HepG2 (cell line): ENCODE results near the gene RNF114. TPM values are rescaled to one million over a fixed set of nuclear protein-coding genes. Genes with fewer than 3 reads are reported as not detected.

Experiments used
- ARID3A ChIP-seq: IDR thresholded peaks from 2 replicates; pipeline ENCODE4 v1.6.1; 2012; ENCODE audit warnings: low read depth, low read length, improper control_type of control experiment
- ETV5 ChIP-seq: IDR thresholded peaks from 2 replicates; pipeline ENCODE4 v1.6.1; 2018; ENCODE audit warnings: missing biosample characterization, missing genetic modification reagents, inconsistent platforms, borderline replicate concordance
- GZF1 ChIP-seq: sonication (generic); formaldehyde crosslinking; IDR thresholded peaks from 2 replicates; pipeline ENCODE4 v1.5.1; 2020; ENCODE audit warnings: mild to moderate bottlenecking, missing genetic modification reagents
- IKZF5 ChIP-seq: IDR thresholded peaks from 2 replicates; pipeline ENCODE4 v1.6.1; 2018; ENCODE audit warnings: missing genetic modification reagents, mild to moderate bottlenecking, missing compliant biosample characterization
- KLF13 ChIP-seq: sonication (generic); formaldehyde crosslinking; IDR thresholded peaks from 2 replicates; pipeline ENCODE4 v1.4.0; 2020; ENCODE audit warnings: mild to moderate bottlenecking, missing genetic modification reagents
- MBNL3 ChIP-seq: fragments of 250-450 bp; sonication (Bioruptor Pico); conservative IDR thresholded peaks from 2 replicates; pipeline ENCODE4 v1.8.0; 2022; ENCODE audit warnings: mild to moderate bottlenecking, inconsistent platforms
- NFAT5 ChIP-seq: sonication (generic); formaldehyde crosslinking; IDR thresholded peaks from 2 replicates; pipeline ENCODE4 v1.4.0; 2020; ENCODE audit warnings: missing genetic modification reagents
- SATB2 ChIP-seq: sonication (generic); formaldehyde crosslinking; IDR thresholded peaks from 2 replicates; pipeline ENCODE4 v1.5.0; 2020; ENCODE audit warnings: missing genetic modification reagents
- U2AF1 ChIP-seq: fragments of 200-400 bp; formaldehyde crosslinking; optimal IDR thresholded peaks from 2 replicates; pipeline ENCODE3; 2017; ENCODE audit warnings: mild to moderate bottlenecking, low read depth, low read length
- ZNF230 ChIP-seq: sonication (generic); formaldehyde crosslinking; IDR thresholded peaks from 2 replicates; pipeline ENCODE4 v1.4.0; 2020; ENCODE audit warnings: mild to moderate bottlenecking, missing genetic modification reagents
- ZNF331 ChIP-seq: sonication (generic); formaldehyde crosslinking; IDR thresholded peaks from 2 replicates; pipeline ENCODE4 v1.4.0; 2020; ENCODE audit warnings: missing genetic modification reagents
- ZNF460 ChIP-seq: sonication (generic); formaldehyde crosslinking; IDR thresholded peaks from 2 replicates; pipeline ENCODE4 v1.5.1; 2020; ENCODE audit warnings: missing genetic modification reagents, mild to moderate bottlenecking, borderline replicate concordance
- ZNF484 ChIP-seq: sonication (generic); formaldehyde crosslinking; IDR thresholded peaks from 2 replicates; pipeline ENCODE4 v1.5.1; 2020; ENCODE audit warnings: mild to moderate bottlenecking, low read depth, missing genetic modification reagents, borderline replicate concordance
- ZNF629 ChIP-seq: sonication (generic); formaldehyde crosslinking; conservative IDR thresholded peaks from 2 replicates; pipeline ENCODE4 v1.5.0; 2020; ENCODE audit warnings: missing genetic modification reagents
- ZNF737 ChIP-seq: sonication (generic); formaldehyde crosslinking; IDR thresholded peaks from 2 replicates; pipeline ENCODE4 v1.5.0; 2020; ENCODE audit warnings: missing genetic modification reagents, mild to moderate bottlenecking, borderline replicate concordance
- ZUFSP ChIP-seq: sonication (generic); formaldehyde crosslinking; IDR thresholded peaks from 2 replicates; pipeline ENCODE4 v1.9.0; 2021; ENCODE audit warnings: missing genetic modification reagents, mild to moderate bottlenecking, borderline replicate concordance
- polyA plus RNA-seq, 8 experiments: library from polyadenylated mRNA; depleted of rRNA in 3 of 8; stranded (reverse) in 7 of 8; unstranded in 1 of 8; fragments of >200 nt; fragmentation: Illumina TruSeq in 4 of 8; extraction: Trizol in 4 of 8; gene quantifications; 2 replicates each; pipeline versions ENCODE4 v1.2.1 to v1.2.3, GENCODE V29; 2011 to 2016; ENCODE audit warnings: low read depth in 4 of 8, missing spikeins in 1 of 8, mixed read lengths in 1 of 8; ENCODE audit not compliant: insufficient read depth in 1 of 8
- total RNA-seq, 5 experiments: library from RNA; depleted of rRNA; stranded (reverse); fragments of >200 nt; fragmentation: Illumina TruSeq; extraction: Trizol; gene quantifications; 2 replicates each; pipeline ENCODE4 v1.2.3, GENCODE V29; 2016; ENCODE audit warnings: low read depth in 1 of 5

RNF114 gene
- total and polyA plus RNA-seq, 2 of the 13 experiments (the other 11 are each of a cell fraction or from before 2014, with no cell fraction given) = 119 to 126 TPM

- TF ChIP-seq NFAT5 (CRISPR knock-in tag) = no peak
- TF ChIP-seq ZNF629 (CRISPR knock-in tag) = no peak
- TF ChIP-seq U2AF1 = no peak
- peak; percentile 48; the same call in 1 of the 2 replicates for TF ChIP-seq ARID3A
- no peak for TF ChIP-seq ZNF230 (CRISPR knock-in tag)
- TF ChIP-seq MBNL3 (CRISPR knock-in tag) = no peak
- TF ChIP-seq ZUFSP (CRISPR knock-in tag) = no peak
- TF ChIP-seq SATB2 (CRISPR knock-in tag) = no peak
- TF ChIP-seq KLF13 (CRISPR knock-in tag) = no peak
- no peak for TF ChIP-seq GZF1 (CRISPR knock-in tag)
- no peak; the same call in 1 of the 2 replicates for TF ChIP-seq ZNF737
- TF ChIP-seq IKZF5 (CRISPR knock-in tag) = no peak
- no peak for TF ChIP-seq ZNF460 (CRISPR knock-in tag)
- TF ChIP-seq ETV5 = peak; percentile 35; the same call in 1 of the 2 replicates
- no peak for TF ChIP-seq ZNF331 (CRISPR knock-in tag)
- no peak for TF ChIP-seq ZNF484 (CRISPR knock-in tag)
These were observed 12.8 kb downstream of the RNF114 start (continued) for GRCh38 chr20:49948809-49949507.
